Measurements from ENCODE around the gene RPS16. TPM values are rescaled to one million over a fixed set of nuclear protein-coding genes. Genes with fewer than 3 reads are reported as not detected.
A peak's percentile ranks its signal among the peaks of the same experiment; 100 is the strongest.

Gene RPS16
- total and polyA plus RNA-seq, 9 of the 15 experiments (the other 6 are each of a cell fraction or from before 2014, with no cell fraction given) = 82.6 to 3,671 (median 2,204) TPM

DNA sequence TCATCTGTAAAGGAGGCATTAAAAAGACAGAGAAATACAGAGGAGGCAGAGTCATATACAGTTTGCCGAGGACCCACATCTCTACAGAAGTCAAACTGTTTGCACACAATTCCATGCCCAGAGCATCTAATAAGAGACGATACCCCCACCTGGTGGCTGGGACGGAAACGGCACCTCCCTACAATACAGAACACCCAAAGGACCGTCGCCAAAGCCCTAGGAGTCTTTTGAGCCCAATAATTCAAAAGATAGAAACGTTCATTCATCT, 24.0 kb downstream of the RPS16 start (continued):
- TF ChIP-seq, protein P1, sequence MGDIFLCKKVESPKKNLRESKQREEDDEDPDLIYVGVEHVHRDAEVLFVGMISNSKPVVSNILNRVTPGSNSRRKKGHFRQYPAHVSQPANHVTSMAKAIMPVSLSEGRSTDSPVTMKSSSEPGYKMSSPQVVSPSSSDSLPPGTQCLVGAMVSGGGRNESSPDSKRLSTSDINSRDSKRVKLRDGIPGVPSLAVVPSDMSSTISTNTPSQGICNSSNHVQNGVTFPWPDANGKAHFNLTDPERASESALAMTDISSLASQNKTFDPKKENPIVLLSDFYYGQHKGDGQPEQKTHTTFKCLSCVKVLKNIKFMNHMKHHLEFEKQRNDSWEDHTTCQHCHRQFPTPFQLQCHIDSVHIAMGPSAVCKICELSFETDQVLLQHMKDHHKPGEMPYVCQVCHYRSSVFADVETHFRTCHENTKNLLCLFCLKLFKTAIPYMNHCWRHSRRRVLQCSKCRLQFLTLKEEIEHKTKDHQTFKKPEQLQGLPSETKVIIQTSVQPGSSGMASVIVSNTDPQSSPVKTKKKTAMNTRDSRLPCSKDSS (IDR thresholded peaks at IDR 0.05; ENCODE audit: low read depth, partially characterized antibody) = no peak
- peak; percentile 94 for TF ChIP-seq BRD9 (IDR thresholded peaks at IDR 0.05; ENCODE audit: low read depth, partially characterized antibody)
- no peak for TF ChIP-seq CHD1 (IDR thresholded peaks at IDR 0.05; ENCODE audit: low read length)
- TF ChIP-seq UBTF (IDR thresholded peaks at IDR 0.05; ENCODE audit: borderline replicate concordance in 1 of 2, low read depth in 2 of 2, low read length in 2 of 2) = no peak
- no peak for TF ChIP-seq PYGO2 (tag; IDR thresholded peaks at IDR 0.05)
- TF ChIP-seq, protein P2, sequence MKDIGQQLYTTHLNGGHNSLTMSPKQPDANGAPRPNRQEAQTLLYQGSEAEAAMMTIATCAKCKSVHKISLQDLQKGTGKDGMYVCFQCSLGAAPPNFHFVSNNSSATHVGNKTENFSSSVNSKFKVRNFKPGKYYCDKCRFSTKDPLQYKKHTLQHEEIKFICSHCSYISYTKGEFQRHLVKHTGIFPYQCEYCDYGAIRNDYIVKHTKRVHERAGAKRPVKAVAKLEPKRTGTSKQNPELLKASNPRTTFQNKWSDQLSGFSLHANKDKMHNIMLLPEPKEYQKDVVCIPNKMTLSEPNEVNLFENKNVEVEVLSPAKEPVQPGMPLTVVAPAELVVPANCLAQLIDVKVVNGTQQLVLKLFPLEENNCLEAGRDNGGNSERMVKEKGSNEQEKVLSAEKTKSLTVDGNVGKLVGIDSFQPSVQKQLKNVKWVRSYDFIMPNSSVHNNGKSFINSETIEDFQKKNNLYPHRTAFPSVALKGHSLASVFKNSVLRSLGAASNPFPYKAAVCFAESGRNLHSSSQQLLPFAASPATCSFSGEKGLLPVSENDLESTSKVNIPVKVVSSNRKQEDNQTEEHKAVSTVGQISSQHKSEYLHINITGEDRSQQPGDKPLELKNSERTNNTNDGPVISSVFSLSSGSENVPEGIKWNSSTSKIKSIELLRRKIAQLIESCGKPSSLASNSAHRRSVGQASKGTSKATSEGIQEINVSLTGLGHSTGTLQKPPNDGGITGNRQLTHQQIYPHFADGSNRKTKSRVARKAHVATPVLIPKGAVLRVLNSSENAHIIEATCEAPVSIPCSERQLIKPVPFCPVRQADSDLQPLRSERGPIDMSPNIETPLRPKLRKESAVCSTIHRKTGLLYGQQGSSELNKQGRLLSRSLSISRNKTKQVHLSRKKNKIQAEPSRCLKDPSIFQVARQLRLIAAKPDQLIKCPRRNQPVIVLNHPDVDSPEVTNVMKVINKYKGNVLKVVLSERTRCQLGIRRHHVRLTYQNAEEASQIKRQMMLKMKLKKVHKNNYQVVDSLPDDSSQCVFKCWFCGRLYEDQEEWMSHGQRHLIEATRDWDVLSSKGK (CRISPR knock-in tag; IDR thresholded peaks at IDR 0.05) = no peak
- TF ChIP-seq TEAD1 (CRISPR knock-in tag; IDR thresholded peaks at IDR 0.05) = no peak
- no peak for TF ChIP-seq ZNF232 (CRISPR knock-in tag; IDR thresholded peaks at IDR 0.05)
- TF ChIP-seq MAFK (IDR thresholded peaks at IDR 0.05; ENCODE audit: low read length) = no peak
- TF ChIP-seq ZNF274 (IDR thresholded peaks at IDR 0.05; ENCODE audit: borderline replicate concordance, low read depth, low read length) = no peak
- TF ChIP-seq MECOM (CRISPR knock-in tag; IDR thresholded peaks at IDR 0.05) = no peak
- no peak; a peak in 2 of 4 replicates for TF ChIP-seq MAZ (CRISPR knock-in tag; conservative IDR thresholded peaks at IDR 0.05 in 1 of 2, IDR thresholded peaks at IDR 0.05 in 1 of 2)
- no peak for TF ChIP-seq POLR2H (tag; IDR thresholded peaks at IDR 0.05; ENCODE audit: low read depth)
- TF ChIP-seq MAX (CRISPR knock-in tag; IDR thresholded peaks at IDR 0.05) = no peak
- no peak for TF ChIP-seq ARHGAP35 (IDR thresholded peaks at IDR 0.05; ENCODE audit: partially characterized antibody)
- TF ChIP-seq YY1 (IDR thresholded peaks at IDR 0.05; ENCODE audit: borderline replicate concordance in 1 of 3, control insufficient read depth in 1 of 3, extremely low read depth in 1 of 3, insufficient read depth in 3 of 3, insufficient read length in 1 of 3, insufficient replicate concordance in 2 of 3, low read depth in 1 of 3, low read length in 2 of 3) = peak in 1 of 3 experiments; percentile 2
- TF ChIP-seq MXD1 (CRISPR knock-in tag; IDR thresholded peaks at IDR 0.05; ENCODE audit: borderline replicate concordance, poor library complexity, severe bottlenecking) = no peak
- TF ChIP-seq MEF2A (IDR thresholded peaks at IDR 0.05; ENCODE audit: control insufficient read depth, low read depth, low read length) = no peak
- no peak for TF ChIP-seq HCFC1 (IDR thresholded peaks at IDR 0.05; ENCODE audit: low read depth, low read length)
- TF ChIP-seq PPARD (CRISPR knock-in tag; IDR thresholded peaks at IDR 0.05) = no peak

Data from K562 (cell line).